ENCODE results near the gene GMPR2. TPM values are rescaled to one million over a fixed set of nuclear protein-coding genes. Genes with fewer than 3 reads are reported as not detected.
"Not testable (repeated sequence)": the region's sequence is repeated elsewhere in the genome, so short reads cannot be mapped to it uniquely, and the experiment has no call there.

Gene GMPR2
- total RNA-seq, 4 donors from 2014 or later, result 39.0 to 57.2 (median 49.0) TPM

- no peak for TF ChIP-seq POLR2A (IDR thresholded peaks at IDR 0.05)
- no peak for TF ChIP-seq CTCF (IDR thresholded peaks at IDR 0.05)
- 93 to 98% methylated on average over 2 of the region's 2 CpGs for WGBS, 2 donors
- H3K4me3 ChIP-seq (ENCODE audit: low read depth, poor library complexity, severe bottlenecking), result no peak overlapping the region
- intact Hi-C loops (cut with DNase I; ENCODE audit: low total_unique reads), result no loop called here
- DNase-seq (ENCODE audit: low spot score in 2 of 2), result no peak
These were observed 35.7 kb upstream of the GMPR2 start for GRCh38 chr14:24197056-24197450.

GRCh38 chr14:24198814-24199524 is 33.8 kb upstream of the GMPR2 start:
- TF ChIP-seq POLR2A (IDR thresholded peaks at IDR 0.05) (no peak), CTCF (IDR thresholded peaks at IDR 0.05) (no peak)
- 88 to 94% methylated on average over 7 of the region's 7 CpGs for WGBS, 2 donors
- no peak for DNase-seq (ENCODE audit: low spot score in 2 of 2)
- H3K4me3 ChIP-seq (ENCODE audit: low read depth, poor library complexity, severe bottlenecking), result no peak overlapping the region
- intact Hi-C loops (cut with DNase I; ENCODE audit: low total_unique reads), result no loop called here

- intact Hi-C loops (cut with DNase I; ENCODE audit: low total_unique reads); H3K4me3 ChIP-seq (ENCODE audit: low read depth, poor library complexity, severe bottlenecking): not testable (repeated sequence)
- 77 to 83% methylated on average over 8 of the region's 8 CpGs for WGBS, 2 donors
- DNase-seq (ENCODE audit: low spot score in 2 of 2), result peak in 1 of 2 donors; percentile 32
These were observed 30.2 kb upstream of the GMPR2 start for GRCh38 chr14:24202538-24202937.

- intact Hi-C loops (cut with DNase I; ENCODE audit: low total_unique reads); H3K4me3 ChIP-seq (ENCODE audit: low read depth, poor library complexity, severe bottlenecking): not testable (repeated sequence)
- WGBS, 2 donors, result 94 to 96% methylated on average over 16 of the region's 16 CpGs
These were observed 29.4 kb upstream of the GMPR2 start for GRCh38 chr14:24203249-24203886.

GRCh38 chr14:24204163-24205146 is 28.3 kb upstream of the GMPR2 start:
- intact Hi-C loops (cut with DNase I; ENCODE audit: low total_unique reads), result no loop called here
- 91% methylated on average over 7 of the region's 7 CpGs for WGBS, 2 donors

More at GRCh38 chr14:24203249-24203886, 29.4 kb upstream of the GMPR2 start:
- peak in 1 of 2 donors; percentile 64 for DNase-seq (ENCODE audit: low spot score in 2 of 2)

More at GRCh38 chr14:24204163-24205146, 28.3 kb upstream of the GMPR2 start:
- TF ChIP-seq CTCF (IDR thresholded peaks at IDR 0.05) (no peak), POLR2A (IDR thresholded peaks at IDR 0.05) (no peak)
- DNase-seq (ENCODE audit: low spot score in 2 of 2), result peak in 1 of 2 donors; percentile 20
- no peak overlapping the region for H3K4me3 ChIP-seq (ENCODE audit: low read depth, poor library complexity, severe bottlenecking)
